HG03103 (cell line): ENCODE measurements around the gene GPC6.

Experiments used
- ATAC-seq: cut with Tn5 transposase; IDR thresholded peaks from one replicate; pipeline ENCODE4 v1.9.1; 2021; ENCODE audit warnings: low read depth; ENCODE audit not compliant: unreplicated experiment

The GPC6 gene

DNA sequence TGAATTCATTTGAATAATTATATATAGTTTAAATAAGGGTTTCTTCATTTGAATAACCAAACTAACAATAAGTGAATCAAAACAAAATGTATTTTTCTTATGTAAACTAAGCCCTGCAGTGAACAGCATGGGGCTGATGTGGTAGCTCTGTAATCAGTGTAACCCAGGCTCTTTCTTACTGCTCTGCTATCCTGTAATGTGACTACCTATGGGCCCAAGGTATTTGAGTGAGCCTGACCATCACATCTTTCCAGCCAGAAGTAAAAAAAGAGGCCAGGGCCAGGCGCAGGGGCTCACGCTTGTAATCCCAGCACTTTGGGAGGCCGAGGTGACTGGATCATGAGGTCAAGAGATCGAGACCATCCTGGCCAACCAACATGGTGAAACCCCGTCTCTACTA is 758.3 kb downstream of the GPC6 start:
- ATAC-seq: no peak

DNA sequence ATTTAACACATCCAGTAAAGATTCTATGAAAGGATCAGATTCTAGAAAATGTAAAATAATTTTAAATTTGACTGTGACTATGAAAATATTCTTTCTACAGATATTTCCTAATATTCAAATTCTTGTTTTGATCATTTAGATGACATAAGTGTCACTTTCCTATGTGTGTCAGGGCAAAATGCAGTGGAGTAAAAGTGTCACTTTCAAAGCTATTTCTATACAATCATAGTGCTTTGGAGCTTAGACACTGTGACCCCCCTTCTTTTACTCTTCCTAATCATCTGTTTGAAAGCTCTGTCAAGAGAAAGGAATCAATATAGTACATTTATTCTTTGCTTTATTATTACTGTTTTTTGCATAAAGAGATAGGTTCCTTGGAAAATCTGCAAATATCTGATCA is 760.9 kb downstream of the GPC6 start:
- no peak for ATAC-seq

GRCh38 chr13:93991569-93991968 is 765.0 kb downstream of the GPC6 start:
- ATAC-seq: no peak

DNA sequence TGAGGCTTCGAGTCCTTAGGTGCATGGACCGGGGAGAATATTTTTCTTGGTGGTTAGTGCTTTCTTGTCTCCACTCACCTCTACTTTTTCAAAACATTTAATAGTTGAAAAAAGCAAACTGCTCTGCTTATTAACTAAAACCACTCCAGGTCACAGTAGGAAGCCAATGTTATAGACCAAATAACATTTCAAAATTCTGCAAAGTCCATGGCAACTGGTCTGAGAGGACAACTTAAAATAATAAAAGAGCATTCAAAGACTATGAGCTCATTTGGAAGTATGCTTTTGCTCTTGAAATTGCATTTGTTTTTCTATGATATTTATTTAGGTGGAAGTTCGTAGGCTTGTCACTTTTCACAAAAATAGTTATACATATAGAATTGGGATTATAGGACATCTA is 769.9 kb downstream of the GPC6 start:
- ATAC-seq: no peak

DNA sequence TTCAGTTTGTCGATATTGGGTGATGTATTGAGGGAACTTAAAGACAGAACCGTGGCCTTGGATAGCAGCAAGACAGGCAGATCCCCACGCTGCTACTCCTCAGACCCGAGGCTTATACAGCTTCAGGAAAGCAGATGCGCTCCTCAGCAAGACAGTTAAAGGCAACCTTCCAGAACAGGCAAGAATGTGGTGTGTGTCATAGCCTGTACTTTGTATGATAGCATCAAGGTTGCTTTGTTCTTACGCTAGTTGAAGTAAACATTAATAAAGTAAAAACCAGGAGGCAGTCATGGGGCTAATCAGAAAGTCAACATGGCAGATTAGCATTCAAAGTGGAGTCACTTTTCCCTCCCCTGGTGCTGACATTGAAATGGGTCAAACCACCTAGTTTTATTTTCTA is 779.7 kb downstream of the GPC6 start:
- ATAC-seq: no peak

- no peak for ATAC-seq
Measured at GRCh38 chr13:94007072-94007471, 780.5 kb downstream of the GPC6 start.

DNA sequence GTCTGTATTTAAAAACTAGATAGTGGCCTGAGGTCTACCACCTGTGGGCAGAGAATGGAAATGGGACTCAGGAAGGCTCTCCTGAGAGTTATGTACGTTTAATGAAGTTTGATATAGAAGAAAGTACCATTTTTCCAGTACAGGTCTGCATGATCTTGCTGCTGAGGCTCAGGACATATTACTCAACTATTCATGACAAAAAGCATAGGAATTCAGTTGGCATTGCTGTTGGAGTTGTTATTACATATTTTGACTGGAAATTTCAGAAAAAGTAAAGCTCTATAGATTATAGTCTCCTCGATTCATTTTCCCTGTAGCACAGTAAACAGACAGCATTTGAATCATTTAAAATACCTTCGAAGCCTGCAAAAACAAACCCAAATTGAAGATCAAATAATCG is 783.1 kb downstream of the GPC6 start:
- ATAC-seq: no peak

- ATAC-seq: no peak
Measured at GRCh38 chr13:94014461-94014860, 787.9 kb downstream of the GPC6 start.

GRCh38 chr13:94020426-94020825 is 793.8 kb downstream of the GPC6 start:
- no peak for ATAC-seq

DNA sequence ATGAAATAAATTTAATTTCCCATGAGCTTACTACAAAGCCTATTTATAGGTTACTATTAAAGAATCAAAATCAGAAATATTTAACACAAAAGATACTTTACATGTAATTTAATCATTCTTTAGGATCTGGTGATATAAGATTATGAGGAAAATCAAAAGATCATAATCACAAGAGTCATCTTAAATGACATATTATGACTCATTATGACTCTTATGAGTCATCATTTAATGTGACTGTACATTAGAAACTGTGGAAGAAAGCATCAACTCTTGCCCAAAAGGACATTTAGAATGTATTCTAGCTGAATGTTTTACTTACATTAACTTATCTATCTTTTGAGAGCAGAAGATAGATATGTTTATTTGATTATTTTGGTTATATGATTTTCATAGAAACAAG is 794.2 kb downstream of the GPC6 start:
- no peak for ATAC-seq

GRCh38 chr13:94028234-94028633 is 801.6 kb downstream of the GPC6 start:
- no peak for ATAC-seq

- no peak for ATAC-seq
Measured at GRCh38 chr13:94028650-94029049, 802.0 kb downstream of the GPC6 start.

DNA sequence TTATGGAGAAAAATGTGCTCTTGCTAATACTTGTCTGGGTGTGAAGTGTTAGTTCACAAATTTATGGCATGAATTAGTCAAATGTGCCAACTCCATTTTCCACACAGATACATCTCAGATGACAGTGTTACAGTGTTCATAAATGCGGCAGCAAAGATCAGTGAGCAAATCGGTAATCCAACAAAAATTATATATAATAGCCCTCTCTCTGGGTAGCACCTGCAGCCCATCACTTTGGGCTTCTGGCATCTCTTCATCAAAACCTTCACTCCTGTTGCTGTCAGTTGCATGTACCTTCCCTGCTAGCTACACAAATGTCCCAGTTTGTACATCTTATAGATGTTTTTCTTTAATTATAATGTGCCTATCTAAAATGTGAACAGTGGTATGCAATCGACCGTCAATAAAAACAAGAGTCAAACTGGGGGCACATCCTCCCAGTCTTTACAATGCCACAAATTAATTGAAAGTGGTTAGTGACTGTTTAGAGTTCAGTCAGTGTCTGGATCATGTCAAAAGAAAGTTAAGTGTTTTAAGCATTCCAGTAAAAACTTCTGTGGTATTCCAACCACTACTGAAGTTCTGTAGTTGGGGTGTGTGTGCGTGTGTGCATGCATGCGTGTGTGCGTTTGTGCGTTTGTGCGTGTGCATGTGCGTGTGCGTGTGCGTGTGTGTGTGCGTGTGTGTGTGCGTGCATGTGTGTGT is 804.0 kb downstream of the GPC6 start:
- ATAC-seq: no peak

DNA sequence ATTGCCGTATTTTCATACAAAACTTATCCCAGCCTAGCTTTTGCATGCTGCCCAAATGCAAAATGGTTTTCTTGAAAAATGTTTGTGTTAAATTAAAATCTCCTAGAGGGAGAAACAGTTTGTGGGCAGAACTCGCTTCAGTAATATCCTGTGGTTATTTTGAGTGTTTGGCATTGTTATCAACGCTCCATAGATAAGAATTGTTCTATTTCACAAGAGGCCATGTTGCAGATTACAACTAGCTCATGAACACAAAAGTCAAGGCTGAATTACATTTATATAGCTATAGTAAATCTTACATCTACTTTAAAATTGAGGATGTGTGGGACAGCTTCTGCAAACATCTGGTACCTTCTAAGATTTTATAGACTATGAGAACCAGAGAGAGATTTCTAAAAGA is 805.0 kb downstream of the GPC6 start:
- no peak for ATAC-seq

- ATAC-seq: no peak
Measured at GRCh38 chr13:94033098-94033497, 806.5 kb downstream of the GPC6 start.

GRCh38 chr13:94033830-94034642 is 807.4 kb downstream of the GPC6 start:
- ATAC-seq: no peak

DNA sequence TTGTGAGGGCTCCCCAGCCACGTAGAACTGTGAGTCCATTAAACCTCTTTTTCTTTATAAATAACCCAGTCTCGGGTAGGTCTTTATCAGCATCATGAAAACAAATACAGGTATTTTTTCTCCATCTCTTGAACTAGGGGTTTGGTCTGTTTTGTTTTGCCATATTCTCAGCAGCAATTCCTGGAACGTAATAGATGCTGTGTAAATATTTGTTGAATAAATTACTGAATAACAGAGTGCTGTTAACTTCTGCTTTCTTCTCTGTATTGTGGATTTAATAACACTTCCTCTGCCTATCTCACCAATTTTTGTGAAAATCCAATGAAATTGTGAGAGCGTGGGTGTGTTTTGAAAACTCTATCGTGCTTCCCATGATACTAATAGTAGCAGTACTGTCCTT is 823.4 kb downstream of the GPC6 start:
- ATAC-seq: no peak

DNA sequence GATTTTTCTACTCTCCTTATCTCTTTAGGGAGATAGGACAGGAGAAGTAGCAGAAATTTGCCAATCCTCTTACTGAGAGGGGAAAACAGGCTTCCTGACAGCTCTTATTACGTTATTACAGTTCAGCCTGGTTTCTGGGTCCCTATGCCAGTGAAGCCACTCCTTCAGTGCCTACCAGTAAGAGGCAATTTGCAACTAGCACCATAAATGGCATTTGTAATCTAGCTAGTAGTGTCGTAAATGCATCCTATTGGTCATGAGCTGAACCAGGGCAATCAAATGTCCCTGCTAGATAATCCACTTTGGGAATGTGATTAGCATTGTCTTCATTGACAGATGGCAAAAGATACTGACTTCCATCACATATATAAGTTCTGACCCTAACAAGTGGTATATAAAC is 824.1 kb downstream of the GPC6 start:
- ATAC-seq: no peak

DNA sequence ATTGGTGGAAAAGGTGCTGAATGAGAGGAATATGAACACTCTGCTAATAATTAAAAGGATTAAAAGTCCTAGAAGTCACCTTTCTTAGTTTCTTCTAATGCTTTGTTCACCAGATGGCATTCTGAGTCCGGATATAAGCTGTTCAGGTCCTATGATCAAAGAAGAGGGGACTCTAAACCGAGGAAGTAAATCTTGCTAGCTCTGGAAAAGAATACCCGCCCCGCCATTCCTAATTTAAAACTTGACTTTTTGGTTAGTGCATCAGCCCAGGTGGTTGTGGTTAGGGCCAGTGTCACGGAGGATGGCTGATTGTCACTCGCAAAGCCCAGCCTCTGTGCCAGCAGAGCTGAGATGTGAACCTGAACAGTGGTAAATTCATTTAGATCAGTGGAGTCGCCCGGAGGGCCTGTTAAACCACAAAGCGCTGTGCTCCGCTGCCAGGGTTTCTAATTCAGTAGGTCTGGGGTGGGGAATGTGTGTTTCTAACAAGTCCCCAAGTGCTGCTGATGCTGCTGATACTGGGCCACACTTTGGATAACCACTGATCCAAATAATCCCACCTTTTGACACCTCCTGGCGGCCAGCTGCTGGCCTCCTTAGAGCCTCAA is 827.5 kb downstream of the GPC6 start:
- ATAC-seq: no peak

- no peak for ATAC-seq
Measured at GRCh38 chr13:94056362-94056990, 829.9 kb downstream of the GPC6 start.

GRCh38 chr13:94057618-94058186 is 831.1 kb downstream of the GPC6 start:
- ATAC-seq: no peak
